LNCaP clone FGC (cell line): ENCODE results near the gene TRIM61.
A peak's percentile ranks its signal among the peaks of the same experiment; 100 is the strongest.
"Not testable (repeated sequence)": the region's sequence is repeated elsewhere in the genome, so short reads cannot be mapped to it uniquely, and the experiment has no call there.

Experiments used
- DNase-seq: peaks from one replicate; pipeline ENCODE4 v3.0.0-alpha.2; 2011; ENCODE audit warnings: low read depth
- H3K4me3 ChIP-seq: 2 replicates; pipeline ENCODE4 v1.5.1; 2011; ENCODE audit warnings: mild to moderate bottlenecking, low read depth, low read length, control low read depth
- TF ChIP-seq, protein P1 (sequence below): IDR thresholded peaks from 2 replicates; pipeline ENCODE4 v1.5.1; 2012; ENCODE audit warnings: mild to moderate bottlenecking; ENCODE audit not compliant: control insufficient read depth, insufficient read depth; ENCODE audit errors: extremely low read depth

Gene TRIM61

DNA sequence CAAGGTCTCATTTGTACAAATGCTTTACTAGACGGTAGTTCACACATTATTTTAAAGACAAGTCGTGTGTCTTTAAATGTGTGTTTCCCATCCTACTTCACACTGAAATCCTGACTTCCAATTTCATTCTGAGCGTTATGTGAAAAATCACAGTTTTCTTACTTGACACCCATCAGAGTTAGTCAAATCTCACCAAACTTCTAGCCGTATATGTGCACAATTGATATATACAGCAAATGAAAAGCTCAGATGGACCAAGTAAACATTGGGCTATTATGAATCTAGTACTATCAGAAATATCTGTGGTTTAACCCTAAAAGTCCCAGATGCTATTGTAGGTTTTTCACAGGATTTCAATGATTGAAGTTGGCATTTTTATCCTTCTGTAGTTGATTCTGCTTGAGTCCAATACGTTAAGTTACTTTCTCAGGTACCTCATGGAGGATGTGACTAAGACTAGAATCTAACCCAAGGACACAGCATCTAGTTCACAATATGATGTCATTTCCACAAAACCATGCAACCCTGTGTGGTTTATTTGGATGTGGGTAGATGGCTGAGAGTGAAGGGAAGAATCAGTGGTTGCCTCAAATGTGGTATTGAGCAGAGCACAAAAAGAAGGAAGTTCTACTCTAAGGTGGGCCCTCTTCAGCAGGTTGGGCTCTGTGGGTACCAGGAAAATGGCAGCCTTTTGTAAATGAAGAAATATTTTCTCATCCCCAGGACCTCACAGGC lies 32.2 kb upstream of the TRIM61 start:
- TF ChIP-seq, protein P1, sequence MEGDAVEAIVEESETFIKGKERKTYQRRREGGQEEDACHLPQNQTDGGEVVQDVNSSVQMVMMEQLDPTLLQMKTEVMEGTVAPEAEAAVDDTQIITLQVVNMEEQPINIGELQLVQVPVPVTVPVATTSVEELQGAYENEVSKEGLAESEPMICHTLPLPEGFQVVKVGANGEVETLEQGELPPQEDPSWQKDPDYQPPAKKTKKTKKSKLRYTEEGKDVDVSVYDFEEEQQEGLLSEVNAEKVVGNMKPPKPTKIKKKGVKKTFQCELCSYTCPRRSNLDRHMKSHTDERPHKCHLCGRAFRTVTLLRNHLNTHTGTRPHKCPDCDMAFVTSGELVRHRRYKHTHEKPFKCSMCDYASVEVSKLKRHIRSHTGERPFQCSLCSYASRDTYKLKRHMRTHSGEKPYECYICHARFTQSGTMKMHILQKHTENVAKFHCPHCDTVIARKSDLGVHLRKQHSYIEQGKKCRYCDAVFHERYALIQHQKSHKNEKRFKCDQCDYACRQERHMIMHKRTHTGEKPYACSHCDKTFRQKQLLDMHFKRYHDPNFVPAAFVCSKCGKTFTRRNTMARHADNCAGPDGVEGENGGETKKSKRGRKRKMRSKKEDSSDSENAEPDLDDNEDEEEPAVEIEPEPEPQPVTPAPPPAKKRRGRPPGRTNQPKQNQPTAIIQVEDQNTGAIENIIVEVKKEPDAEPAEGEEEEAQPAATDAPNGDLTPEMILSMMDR, result no peak
- no peak overlapping the region for H3K4me3 ChIP-seq
- DNase-seq, result no peak

DNA sequence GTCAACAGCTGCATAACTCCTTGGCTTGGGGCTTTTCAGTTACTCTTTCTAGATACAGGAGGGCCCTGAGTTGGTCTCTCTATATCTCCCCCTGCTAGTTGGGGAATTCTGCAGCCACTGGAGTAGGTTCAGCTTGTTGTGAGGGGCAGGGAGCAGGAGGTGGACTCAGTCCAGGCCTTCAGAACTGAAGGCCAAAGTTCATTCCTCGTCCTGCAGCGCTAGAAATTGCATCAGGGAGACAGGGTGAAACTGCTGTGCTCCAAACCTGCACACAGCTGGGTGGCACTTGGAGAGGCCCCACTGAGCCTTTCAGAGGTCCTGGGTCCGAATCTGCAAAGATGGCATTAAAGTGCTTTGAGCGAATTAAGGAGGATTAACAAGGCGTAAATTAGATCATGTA lies 29.4 kb upstream of the TRIM61 start:
- TF ChIP-seq, protein P1, result no peak
- DNase-seq, result no peak
- no peak overlapping the region for H3K4me3 ChIP-seq

DNA sequence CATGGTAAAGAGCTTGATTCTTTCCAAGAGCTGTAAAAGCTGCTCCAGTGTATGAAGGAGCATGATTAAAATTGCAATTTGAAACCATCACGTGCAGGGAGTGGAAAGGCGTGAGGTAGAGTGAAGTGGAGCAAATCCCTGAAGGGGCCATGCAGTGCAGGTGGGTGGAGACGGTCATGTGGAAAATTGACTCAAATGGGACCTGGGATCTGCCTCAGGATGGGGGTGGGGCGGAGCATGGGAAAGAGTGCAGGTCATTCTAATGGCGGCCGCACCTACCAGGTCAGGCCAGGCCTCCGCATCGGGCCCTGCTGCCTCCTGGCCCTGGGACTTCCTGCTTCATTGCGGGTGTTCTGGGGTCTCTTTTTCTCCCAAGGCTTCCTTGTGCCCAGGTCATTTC lies 29.0 kb upstream of the TRIM61 start:
- H3K4me3 ChIP-seq, result no peak overlapping the region
- no peak for DNase-seq
- TF ChIP-seq, protein P1, result no peak

DNA sequence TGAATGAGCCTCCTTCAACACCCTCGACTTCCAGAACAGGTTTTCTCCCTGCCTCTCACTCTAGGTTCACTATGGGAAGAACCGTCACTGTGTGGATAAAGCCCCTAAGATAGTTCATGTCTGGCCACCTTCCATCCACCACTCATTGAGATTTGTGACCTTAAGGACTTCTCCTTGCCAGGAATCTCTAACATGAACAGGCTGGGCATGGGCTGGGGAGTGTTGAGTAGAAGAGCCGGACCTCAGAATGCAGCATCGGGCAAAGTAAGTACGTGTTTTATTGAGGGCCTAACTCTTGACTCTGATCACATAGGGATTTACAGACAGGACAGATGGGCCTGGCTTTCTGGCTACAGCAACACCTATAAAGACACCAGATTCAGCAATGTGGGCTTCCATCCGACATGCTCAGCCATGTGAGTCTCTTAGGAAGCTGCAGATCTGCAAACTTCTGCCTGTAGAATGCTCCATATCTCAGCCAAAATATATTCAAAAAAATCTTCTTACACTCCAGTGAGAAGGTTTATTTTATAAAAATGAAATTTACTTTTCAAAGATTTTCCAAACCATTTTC lies 28.0 kb upstream of the TRIM61 start:
- no peak for DNase-seq
- no peak overlapping the region for H3K4me3 ChIP-seq
- TF ChIP-seq, protein P1, result no peak

DNA sequence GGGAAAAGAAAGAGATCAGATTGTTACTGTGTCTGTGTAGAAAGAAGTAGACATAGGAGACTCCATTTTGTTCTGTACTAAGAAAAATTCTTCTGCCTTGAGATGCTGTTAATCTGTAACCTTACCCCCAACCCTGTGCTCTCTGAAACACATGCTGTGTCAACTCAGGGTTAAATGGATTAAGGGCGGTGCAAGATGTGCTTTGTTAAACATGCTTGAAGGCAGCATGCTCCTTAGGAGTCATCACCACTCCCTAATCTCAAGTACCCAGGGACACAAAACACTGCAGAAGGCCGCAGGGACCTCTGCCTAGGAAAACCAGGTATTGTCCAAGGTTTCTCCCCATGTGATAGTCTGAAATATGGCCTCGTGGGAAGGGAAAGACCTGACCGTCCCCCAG lies 24.5 kb upstream of the TRIM61 start:
- not testable (repeated sequence) for DNase-seq, H3K4me3 ChIP-seq

DNA sequence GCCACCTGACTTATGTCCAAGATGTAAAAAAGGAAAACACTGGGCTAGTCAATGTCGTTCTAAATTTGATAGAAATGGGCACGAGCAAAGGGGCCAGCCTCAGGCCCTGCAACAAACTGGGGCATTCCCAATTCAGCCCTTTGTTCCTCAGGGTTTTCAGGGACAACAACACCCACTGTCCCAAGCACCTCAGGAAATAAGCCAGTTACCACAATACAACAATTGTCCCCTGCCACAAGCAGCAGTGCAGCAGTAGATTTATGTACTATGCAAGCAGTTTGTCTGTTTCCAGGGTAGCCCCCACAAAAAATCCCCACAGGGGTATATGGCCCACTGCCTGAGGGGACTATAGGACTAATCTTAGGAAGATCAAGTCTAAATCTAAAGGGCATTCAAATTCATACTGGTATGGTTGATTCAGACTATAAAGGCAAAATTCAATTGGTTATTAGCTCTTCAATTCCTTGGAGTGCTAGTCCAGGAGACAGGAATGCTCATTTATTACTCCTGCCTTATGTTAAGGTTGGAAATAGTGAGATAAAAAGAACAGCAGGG lies 21.1 kb upstream of the TRIM61 start:
- not testable (repeated sequence) for DNase-seq

DNA sequence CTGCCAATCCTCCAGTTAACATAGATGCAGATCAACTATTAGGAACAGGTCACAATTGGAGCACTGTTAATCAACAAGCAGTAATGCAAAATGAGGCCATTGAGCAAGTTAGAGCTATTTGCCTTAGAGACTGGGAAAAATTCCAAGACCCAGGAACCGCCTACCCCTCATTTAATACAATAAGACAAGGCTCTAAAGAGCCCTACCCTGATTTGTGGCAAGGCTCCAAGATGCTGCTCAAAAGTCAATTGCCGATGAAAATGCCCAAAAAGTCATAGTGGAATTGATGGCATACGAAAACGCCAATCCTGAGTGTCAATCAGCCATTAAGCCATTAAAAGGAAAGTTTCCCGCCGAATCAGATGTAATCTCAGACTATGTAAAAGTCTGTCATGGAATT lies 20.5 kb upstream of the TRIM61 start:
- TF ChIP-seq, protein P1, result no peak
- no peak for DNase-seq
- no peak overlapping the region for H3K4me3 ChIP-seq

More for the DNA sequence above, 21.1 kb upstream of the TRIM61 start:
- not testable (repeated sequence) for H3K4me3 ChIP-seq

DNA sequence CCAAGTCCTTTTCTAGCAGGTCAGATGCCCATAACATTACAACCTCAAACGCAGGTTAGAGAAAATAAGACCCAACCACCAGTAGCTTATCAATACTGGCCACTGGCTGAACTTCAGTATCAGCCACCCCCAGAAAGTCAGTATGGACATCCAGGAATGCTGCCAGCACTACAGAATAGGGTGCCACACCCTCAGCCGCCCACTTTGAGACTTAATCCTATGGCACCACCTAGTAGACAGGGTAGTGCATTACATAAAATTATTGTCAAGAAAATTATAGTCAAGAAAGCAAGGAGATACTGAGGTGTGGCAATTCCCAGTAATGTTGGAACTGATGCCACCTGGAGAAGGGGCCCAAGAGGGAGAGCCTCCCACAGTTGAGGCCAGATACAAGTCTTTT lies 19.9 kb upstream of the TRIM61 start:
- TF ChIP-seq, protein P1, result peak; percentile 42
- H3K4me3 ChIP-seq, result no peak overlapping the region
- DNase-seq, result no peak

DNA sequence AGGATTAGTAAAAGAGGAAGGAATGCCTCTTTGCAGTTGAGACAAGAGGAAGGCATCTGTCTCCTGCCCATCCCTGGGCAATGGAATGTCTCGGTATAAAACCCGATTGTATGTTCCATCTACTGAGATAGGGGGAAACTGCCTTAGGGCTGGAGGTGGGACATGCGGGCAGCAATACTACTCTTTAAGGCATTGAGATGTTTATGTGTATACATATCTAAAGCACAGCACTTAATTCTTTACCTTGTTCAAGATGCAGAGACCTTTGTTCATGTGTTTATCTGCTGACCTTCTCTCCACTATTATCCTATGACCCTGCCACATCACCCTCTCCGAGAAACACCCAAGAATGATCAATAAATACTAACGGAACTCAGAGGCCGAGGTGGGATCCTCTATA lies 18.7 kb upstream of the TRIM61 start:
- not testable (repeated sequence) for DNase-seq, H3K4me3 ChIP-seq

DNA sequence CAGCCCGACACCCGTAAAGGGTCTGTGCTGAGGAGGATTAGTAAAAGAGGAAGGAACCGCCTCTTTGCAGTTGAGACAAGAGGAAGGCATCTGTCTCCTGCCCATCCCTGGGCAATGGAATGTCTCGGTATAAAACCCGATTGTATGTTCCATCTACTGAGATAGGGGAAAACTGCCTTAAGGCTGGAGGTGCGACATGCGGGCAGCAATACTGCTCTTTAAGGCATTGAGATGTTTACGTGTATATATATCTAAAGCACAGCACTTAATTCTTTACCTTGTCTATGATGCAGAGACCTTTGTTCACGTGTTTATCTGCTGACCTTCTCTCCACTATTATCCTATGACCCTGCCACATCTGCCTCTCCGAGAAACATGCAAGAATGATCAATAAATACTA lies 13.3 kb upstream of the TRIM61 start:
- not testable (repeated sequence) for H3K4me3 ChIP-seq, DNase-seq
